NCI-H446 (cell line): ENCODE data around the gene LRRC55.
"Not testable (repeated sequence)": the region's sequence is repeated elsewhere in the genome, so short reads cannot be mapped to it uniquely, and the experiment has no call there.

Experiments
- DNase-seq, 2 experiments: peaks; one replicate each; lab custom pipeline; 2025; lab: John Stamatoyannopoulos, UW

LRRC55 gene

GRCh38 chr11:57161351-57161750, 20.4 kb upstream of the LRRC55 start:
- peak in 1 of 2 experiments; percentile 39 for DNase-seq

GRCh38 chr11:57162179-57162898, 19.4 kb upstream of the LRRC55 start:
- DNase-seq: peak in 1 of 2 experiments; percentile 38

GRCh38 chr11:57163160-57163868, 18.4 kb upstream of the LRRC55 start:
- DNase-seq: peak; percentile 81 to 93

DNA sequence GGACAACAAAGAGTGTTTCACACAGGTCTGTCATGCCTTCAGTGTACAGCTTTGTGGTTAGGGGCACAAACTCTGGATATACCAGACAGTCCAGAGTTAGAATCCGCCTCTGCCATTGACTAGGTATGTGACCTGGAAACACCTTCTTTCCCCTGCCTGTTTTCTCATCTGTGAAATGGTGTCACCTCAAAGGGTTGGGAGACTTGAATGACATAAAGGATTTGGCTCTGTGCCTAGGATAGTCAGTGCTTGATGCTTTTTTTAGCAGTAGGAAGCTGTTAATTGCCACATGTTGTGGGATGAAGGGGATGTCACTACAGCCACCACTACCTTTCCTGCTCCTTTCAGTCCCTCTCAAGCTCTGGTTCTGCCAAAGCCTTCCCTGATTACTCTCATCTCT, 17.4 kb upstream of the LRRC55 start:
- DNase-seq: peak in 1 of 2 experiments; percentile 8

GRCh38 chr11:57167125-57167846, 14.5 kb upstream of the LRRC55 start:
- peak in 1 of 2 experiments; percentile 17 for DNase-seq

DNA sequence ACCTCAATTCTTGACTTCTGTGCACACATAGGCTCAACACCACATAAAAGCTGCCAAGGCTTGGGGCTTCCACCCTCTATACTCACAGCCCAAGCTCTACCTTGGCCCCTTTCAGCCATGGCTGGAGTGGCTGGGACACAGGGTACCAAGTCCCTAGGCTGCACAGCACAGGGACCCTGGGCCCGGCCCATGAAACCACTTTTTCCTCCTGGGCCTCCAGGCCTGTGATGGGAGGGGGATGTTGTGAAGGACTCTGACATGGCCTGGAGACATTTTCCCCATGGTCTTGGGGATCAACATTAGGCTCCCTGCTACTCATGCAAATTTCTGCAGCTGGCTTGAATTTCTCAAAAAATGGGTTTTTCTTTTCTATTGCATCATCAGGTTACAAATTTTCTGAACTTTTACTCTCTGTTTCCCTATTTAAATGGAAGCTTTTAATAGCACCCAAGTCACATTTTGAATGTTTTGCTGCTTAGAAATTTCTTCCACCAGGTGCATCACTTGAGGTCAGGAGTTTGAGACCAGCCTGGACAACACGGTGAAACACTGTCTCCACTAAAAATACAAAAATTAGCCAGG, 11.9 kb upstream of the LRRC55 start:
- not testable (repeated sequence) for DNase-seq

- DNase-seq: no peak
Observed at GRCh38 chr11:57172031-57172430, 9.7 kb upstream of the LRRC55 start.

DNA sequence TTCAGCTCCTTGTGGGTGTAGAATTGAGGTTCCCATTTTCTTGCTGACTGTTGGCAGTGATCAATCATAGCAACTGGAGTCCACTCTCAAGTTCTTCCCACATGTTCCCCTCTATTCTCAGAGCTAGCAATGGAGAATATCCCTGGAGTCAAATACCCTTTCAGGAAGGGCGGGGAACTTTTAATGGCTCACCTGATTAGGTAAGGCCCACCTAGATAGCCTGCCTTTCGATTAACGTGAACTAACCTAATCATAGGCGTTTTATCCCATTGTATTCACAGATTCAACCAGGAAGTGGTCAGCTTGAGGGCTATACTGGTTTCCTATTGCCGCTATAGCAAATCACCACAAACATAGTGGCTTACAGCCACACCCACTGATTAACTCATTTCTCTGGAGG, 7.1 kb upstream of the LRRC55 start:
- no peak for DNase-seq

- no peak for DNase-seq
Observed at GRCh38 chr11:57175478-57175877, 6.3 kb upstream of the LRRC55 start.

- no peak for DNase-seq
Observed at GRCh38 chr11:57178334-57178733, 3.4 kb upstream of the LRRC55 start.

GRCh38 chr11:57179681-57180080, 2.1 kb upstream of the LRRC55 start:
- DNase-seq: no peak

- DNase-seq: no peak
Observed at GRCh38 chr11:57180081-57180561, 1.6 kb upstream of the LRRC55 start.

DNA sequence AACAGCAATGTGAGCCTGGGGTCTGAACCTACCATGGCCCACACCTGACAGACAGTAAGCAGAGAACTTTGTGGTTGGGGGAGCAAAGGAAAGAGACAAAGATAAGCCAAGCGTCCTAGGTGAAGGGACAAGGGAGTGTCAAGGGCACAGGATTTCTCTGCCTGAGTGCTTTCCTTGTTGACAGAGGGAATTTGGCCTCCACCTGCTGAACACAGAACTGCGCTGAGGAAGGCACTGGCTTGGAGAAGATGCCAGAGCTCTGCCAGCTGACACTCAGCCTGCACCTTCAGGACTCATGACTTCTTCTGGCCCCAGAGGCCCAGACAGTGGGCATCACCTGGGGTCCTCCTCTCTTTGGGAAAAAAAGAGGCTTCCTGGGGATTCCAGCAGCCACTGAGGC, 789 bp upstream of the LRRC55 start:
- no peak for DNase-seq

DNA sequence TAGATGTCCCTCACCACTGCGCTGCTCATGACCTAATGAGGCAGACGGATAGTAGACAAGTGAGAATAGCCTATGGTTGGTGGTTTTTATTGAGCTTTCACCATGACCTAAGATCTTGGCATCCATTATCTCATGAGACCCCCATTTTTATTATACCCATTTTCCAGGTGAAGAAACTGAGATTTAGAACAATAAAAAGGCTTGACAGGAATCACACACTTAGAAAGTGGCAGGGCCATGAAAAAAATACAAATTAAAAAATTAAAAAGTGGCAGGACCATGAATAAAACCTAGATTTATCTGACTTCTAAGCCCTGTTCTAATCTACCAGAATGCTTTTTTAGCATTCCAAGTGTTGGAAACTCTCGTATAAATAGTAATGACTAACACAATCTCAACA, 1.1 kb downstream of the LRRC55 start:
- no peak for DNase-seq

GRCh38 chr11:57190548-57190947, 8.8 kb downstream of the LRRC55 start:
- no peak for DNase-seq

- no peak for DNase-seq
Observed at GRCh38 chr11:57191311-57192219, 9.8 kb downstream of the LRRC55 start.

DNA sequence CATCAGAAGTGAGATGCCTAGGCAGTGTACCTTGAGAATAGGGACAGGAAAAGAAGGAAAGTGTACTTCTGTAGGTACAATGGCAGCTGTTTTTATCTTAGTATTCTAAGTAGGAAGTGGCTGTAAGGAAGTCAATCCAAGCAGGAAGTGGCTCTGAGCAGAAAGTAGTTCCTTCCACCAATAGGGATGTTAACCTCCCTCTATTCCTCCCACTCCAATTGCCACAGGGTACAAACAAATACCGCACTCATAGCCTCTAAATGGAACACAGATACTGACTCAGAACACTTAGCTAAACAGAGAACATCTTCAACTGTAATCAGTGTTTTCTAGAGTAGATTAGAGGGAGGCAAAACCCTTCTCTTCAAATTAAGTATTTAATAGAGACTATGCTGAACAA, 10.6 kb downstream of the LRRC55 start:
- DNase-seq: no peak

GRCh38 chr11:57196596-57196995, 14.8 kb downstream of the LRRC55 start:
- DNase-seq: no peak

DNA sequence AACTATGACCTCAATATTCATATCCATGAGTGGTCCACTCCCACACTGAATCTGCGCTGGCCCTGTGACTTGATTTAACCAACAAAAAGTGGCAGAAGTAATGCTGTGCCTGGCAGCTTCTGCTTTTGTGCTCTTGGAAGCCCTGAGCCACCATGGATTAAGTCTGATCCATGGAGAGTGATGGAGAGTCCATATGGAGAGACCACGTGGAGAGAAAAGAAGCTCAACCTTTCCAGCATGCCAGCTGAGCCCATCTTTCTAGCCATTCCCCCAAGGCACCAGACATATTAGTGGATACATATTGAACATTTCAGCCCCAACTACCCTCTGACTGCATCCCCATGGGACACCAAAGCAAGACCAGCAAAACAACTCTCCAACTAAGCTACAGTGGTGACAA, 16.0 kb downstream of the LRRC55 start:
- no peak for DNase-seq

DNA sequence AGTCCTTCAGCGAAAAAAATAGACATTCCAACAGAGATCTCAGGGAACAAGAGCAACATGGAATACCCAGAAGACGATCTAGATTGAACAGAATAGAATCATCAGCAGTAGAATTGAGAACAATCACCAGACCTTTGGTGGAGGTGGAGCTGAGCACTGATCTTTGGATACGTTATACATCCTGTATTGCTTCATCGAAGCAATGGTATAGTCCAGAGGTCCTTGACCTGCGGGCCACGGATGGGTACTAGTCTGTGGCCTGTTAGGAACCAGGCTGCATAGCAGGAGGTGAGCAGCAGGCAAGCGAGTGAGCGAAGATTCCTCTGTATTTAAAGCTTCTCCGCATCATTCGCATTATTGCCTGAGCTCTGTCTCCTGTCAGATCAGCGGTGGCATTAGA, 17.6 kb downstream of the LRRC55 start:
- no peak for DNase-seq

DNA sequence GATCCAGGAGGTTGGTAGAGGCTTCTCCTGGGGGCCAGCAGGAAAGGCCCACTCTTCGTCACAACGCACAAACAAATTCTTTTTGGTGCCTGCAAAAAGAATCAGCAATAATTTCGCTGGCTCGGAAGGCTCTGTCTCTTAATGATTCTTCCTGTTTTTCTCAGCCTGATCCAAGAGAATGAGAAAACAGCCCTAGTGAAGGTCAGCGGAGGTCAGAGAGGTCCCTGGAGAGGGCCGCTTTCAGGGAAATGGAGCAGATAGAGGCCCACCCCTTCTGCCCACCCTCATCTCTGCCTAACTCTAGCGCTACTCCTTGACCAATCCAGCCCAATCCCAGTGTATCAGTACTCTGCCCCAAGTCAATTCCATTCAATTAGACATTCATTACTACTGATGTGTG, 19.2 kb downstream of the LRRC55 start:
- DNase-seq: no peak
